Body of pancreas (tissue), 4 donors: ENCODE measurements around the gene CIAO2A.

ENCODE experiments used
- POLR2A ChIP-seq, 3 donors: fragments of 450-650 bp; IDR thresholded peaks; one replicate each; pipeline ENCODE4 v1.6.1; 2016; ENCODE audit warnings: antibody characterized with exemption in 3 of 3, mild to moderate bottlenecking in 2 of 3
- TF ChIP-seq, protein P1 (sequence below), 7 experiments: fragments of 450-650 bp in 4 of 7; fragments of 200-600 bp in 3 of 7; sonication (generic) in 3 of 7; IDR thresholded peaks; one replicate each; pipeline ENCODE4 v1.5.1; 2016 to 2019; ENCODE audit warnings: antibody characterized with exemption in 7 of 7

DNA sequence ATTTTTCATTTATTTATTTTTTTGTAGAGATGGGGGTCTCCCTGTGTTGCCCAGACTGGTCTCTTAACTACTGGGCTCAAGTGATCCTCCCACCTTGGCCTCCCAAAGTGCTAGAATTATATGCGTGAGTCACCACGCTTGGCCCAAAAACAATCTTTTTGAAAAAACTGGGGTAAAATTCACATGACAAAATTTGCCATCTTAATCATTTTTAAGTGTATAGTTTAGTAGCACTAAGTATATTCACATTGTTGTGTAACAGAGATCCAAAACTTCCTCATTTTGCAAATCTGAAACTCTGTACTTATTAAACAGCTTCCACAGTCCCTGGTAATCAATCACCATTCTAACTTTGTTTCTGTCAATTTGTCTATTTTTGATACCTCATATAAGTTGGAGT lies 7.3 kb upstream of the CIAO2A start:
- TF ChIP-seq, protein P1, sequence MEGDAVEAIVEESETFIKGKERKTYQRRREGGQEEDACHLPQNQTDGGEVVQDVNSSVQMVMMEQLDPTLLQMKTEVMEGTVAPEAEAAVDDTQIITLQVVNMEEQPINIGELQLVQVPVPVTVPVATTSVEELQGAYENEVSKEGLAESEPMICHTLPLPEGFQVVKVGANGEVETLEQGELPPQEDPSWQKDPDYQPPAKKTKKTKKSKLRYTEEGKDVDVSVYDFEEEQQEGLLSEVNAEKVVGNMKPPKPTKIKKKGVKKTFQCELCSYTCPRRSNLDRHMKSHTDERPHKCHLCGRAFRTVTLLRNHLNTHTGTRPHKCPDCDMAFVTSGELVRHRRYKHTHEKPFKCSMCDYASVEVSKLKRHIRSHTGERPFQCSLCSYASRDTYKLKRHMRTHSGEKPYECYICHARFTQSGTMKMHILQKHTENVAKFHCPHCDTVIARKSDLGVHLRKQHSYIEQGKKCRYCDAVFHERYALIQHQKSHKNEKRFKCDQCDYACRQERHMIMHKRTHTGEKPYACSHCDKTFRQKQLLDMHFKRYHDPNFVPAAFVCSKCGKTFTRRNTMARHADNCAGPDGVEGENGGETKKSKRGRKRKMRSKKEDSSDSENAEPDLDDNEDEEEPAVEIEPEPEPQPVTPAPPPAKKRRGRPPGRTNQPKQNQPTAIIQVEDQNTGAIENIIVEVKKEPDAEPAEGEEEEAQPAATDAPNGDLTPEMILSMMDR (IDR thresholded peaks at IDR 0.05): no peak
- TF ChIP-seq POLR2A (IDR thresholded peaks at IDR 0.05): no peak
